ENCODE results near the gene GNS. TPM values are rescaled to one million over a fixed set of nuclear protein-coding genes. Genes with fewer than 3 reads are reported as not detected.

GNS gene
- total and polyA plus RNA-seq, 2 of the 13 experiments (the other 11 are each of a cell fraction or from before 2014, with no cell fraction given) = 49.8 to 51.0 TPM

- TF ChIP-seq ZNF414 (CRISPR knock-in tag; IDR thresholded peaks at IDR 0.05) = no peak
- no peak for TF ChIP-seq RBM22 (optimal IDR thresholded peaks at IDR 0.05; ENCODE audit: low read length)
- TF ChIP-seq SNRNP70 (IDR thresholded peaks at IDR 0.05; ENCODE audit: low read depth, low read length) = no peak
- no peak for TF ChIP-seq TP53 (CRISPR knock-in tag; conservative IDR thresholded peaks at IDR 0.05)
- TF ChIP-seq DBP (CRISPR knock-in tag; IDR thresholded peaks at IDR 0.05; ENCODE audit: not compliant biosample characterization) = no peak
- no peak for TF ChIP-seq TCF7L2 (IDR thresholded peaks at IDR 0.05; ENCODE audit: low read depth, low read length)
Observed at GRCh38 chr12:64747695-64748094, 11.5 kb downstream of the GNS start (continued).

- H3K4me3 ChIP-seq (replicated peaks in 1 of 3; ENCODE audit: insufficient read depth in 1 of 3, low read depth in 2 of 3, low read length in 3 of 3) = no peak overlapping the region
- no peak overlapping the region for H2AFZ ChIP-seq (ENCODE audit: low read length)
- no peaks in the 10 kb centered on the region for H3K79me2 ChIP-seq (ENCODE audit: insufficient read depth, low read length)
- H3K4me2 ChIP-seq (ENCODE audit: low read depth, low read length) = no peak overlapping the region
- in situ Hi-C loops (cut with HindIII; ENCODE audit: extremely low pct_ligation_motif_present, low pct_unique_long_range_greater_than_20kb) (no loop called here), intact Hi-C loops (cut with micrococcal nuclease; ENCODE audit: unreplicated experiment) (no loop called here)
- H3K27ac ChIP-seq (ENCODE audit: extremely low read length, insufficient read depth, low read length) = no peak overlapping the region
- no peaks in the 10 kb centered on the region for H3K27me3 ChIP-seq (ENCODE audit: control insufficient read depth in 1 of 2, insufficient read depth in 2 of 2, low read length in 2 of 2)
- no TSS peak for BruUV-seq (replicated peaks)
- peaks cover 12% of the 10 kb centered on the region for H3K4me1 ChIP-seq (ENCODE audit: insufficient read depth, low read length)
- POLR2A ChIA-PET = no interaction called here
- H3K9ac ChIP-seq (ENCODE audit: insufficient read depth, low read depth, low read length) = no peak overlapping the region
- CTCF ChIA-PET (ENCODE audit: low intra/inter-chr PET ratio, low total read pairs) = no interaction called here
- H3K36me3 ChIP-seq (replicated peaks in 1 of 2; ENCODE audit: control insufficient read depth in 1 of 2, insufficient read depth in 2 of 2, low read length in 2 of 2) = peaks cover 16 to 52% of the 10 kb centered on the region in 2 experiments; a peak in 4 of 5 replicates
- DNase-seq (ENCODE audit: low spot score) (no peak), ATAC-seq (no peak), FAIRE-seq (no peak)
- no peaks in the 10 kb centered on the region for H3K9me3 ChIP-seq (ENCODE audit: low read length)
- WGBS (ENCODE audit: low lambda C conversion rate) = 97% methylated on average over 2 of the region's 2 CpGs
- no peaks in the 10 kb centered on the region for H4K20me1 ChIP-seq (ENCODE audit: insufficient read depth, low read length)
- TF ChIP-seq ZNF720 (CRISPR knock-in tag; IDR thresholded peaks at IDR 0.05) = no peak
Observed at GRCh38 chr12:64746663-64747062, 12.5 kb downstream of the GNS start.

Measured in HepG2 (cell line).